ENCODE data around the gene EFNA5.

GRCh38 chr5:107437986-107438510 is 232.7 kb downstream of the EFNA5 start:
- TF ChIP-seq GATA2 (IDR thresholded peaks at IDR 0.05; ENCODE audit: low read depth, low read length) (no peak), GATA3 (IDR thresholded peaks at IDR 0.05; ENCODE audit: low read depth, low read length) (no peak)

Data from SH-SY5Y (cell line).